HepG2 (cell line): ENCODE measurements around the gene SLC16A13. TPM values are rescaled to one million over a fixed set of nuclear protein-coding genes. Genes with fewer than 3 reads are reported as not detected.

ENCODE experiments used
- CBFB ChIP-seq: sonication (generic); formaldehyde crosslinking; IDR thresholded peaks from 2 replicates; pipeline ENCODE4 v1.4.0; 2020; ENCODE audit warnings: missing genetic modification reagents
- E2F5 ChIP-seq: sonication (generic); formaldehyde crosslinking; conservative IDR thresholded peaks from 2 replicates; pipeline ENCODE4 v1.4.0; 2020; ENCODE audit warnings: missing genetic modification reagents
- FLYWCH1 ChIP-seq: sonication (generic); formaldehyde crosslinking; IDR thresholded peaks from 2 replicates; pipeline ENCODE4 v1.8.1; 2023; ENCODE audit warnings: mild to moderate bottlenecking, missing genetic modification reagents
- FOXK1 ChIP-seq: sonication (generic); formaldehyde crosslinking; IDR thresholded peaks from 2 replicates; pipeline ENCODE4 v1.4.0; 2020; ENCODE audit warnings: low read depth, missing genetic modification reagents, borderline replicate concordance
- FOXP4 ChIP-seq: sonication (generic); formaldehyde crosslinking; IDR thresholded peaks from 2 replicates; pipeline ENCODE4 v1.4.0; 2020; ENCODE audit warnings: missing genetic modification reagents
- HES4 ChIP-seq: sonication (generic); formaldehyde crosslinking; IDR thresholded peaks from 2 replicates; pipeline ENCODE4 v1.9.0; 2021; ENCODE audit warnings: mild to moderate bottlenecking, missing genetic modification reagents, borderline replicate concordance
- HNF1B ChIP-seq: sonication (generic); formaldehyde crosslinking; IDR thresholded peaks from 2 replicates; pipeline ENCODE4 v1.5.1; 2020; ENCODE audit warnings: mild to moderate bottlenecking, moderate library complexity, missing genetic modification reagents
- HNF4G ChIP-seq, 2 experiments: sonication (generic) in 1 of 2; formaldehyde crosslinking in 1 of 2; IDR thresholded peaks; 2 replicates each; pipeline versions ENCODE4 v1.4.0 to v1.6.1; 2011 to 2020; ENCODE audit warnings: borderline replicate concordance in 2 of 2, low read depth in 2 of 2, mild to moderate bottlenecking in 2 of 2, low read length in 1 of 2, missing genetic modification reagents in 1 of 2, moderate library complexity in 1 of 2
- HNRNPL ChIP-seq: fragments of 200-400 bp; formaldehyde crosslinking; IDR thresholded peaks from 2 replicates; pipeline ENCODE4 v1.6.1; 2017; ENCODE audit warnings: mild to moderate bottlenecking, low read depth, low read length
- MAFF ChIP-seq: IDR thresholded peaks from 2 replicates; pipeline ENCODE4 v1.6.1; 2011; ENCODE audit warnings: low read depth, low read length, improper control_type of control experiment
- MTA1 ChIP-seq: sonication (generic); formaldehyde crosslinking; IDR thresholded peaks from 2 replicates; pipeline ENCODE4 v1.4.0; 2020; ENCODE audit warnings: missing genetic modification reagents, mild to moderate bottlenecking, borderline replicate concordance
- NFAT5 ChIP-seq: sonication (generic); formaldehyde crosslinking; IDR thresholded peaks from 2 replicates; pipeline ENCODE4 v1.4.0; 2020; ENCODE audit warnings: missing genetic modification reagents
- RARA ChIP-seq: IDR thresholded peaks from 2 replicates; pipeline ENCODE4 v1.6.1; 2016; ENCODE audit warnings: missing genetic modification reagents, missing compliant biosample characterization
- TEAD2 ChIP-seq: sonication (generic); formaldehyde crosslinking; IDR thresholded peaks from 2 replicates; pipeline ENCODE4 v1.9.0; 2021; ENCODE audit warnings: missing genetic modification reagents
- ZNF180 ChIP-seq: sonication (generic); formaldehyde crosslinking; IDR thresholded peaks from 2 replicates; pipeline ENCODE4 v1.4.0; 2020; ENCODE audit warnings: low read depth, missing genetic modification reagents, borderline replicate concordance
- ZNF282 ChIP-seq: fragments of 450-650 bp; IDR thresholded peaks from 2 replicates; pipeline ENCODE4 v1.6.1; 2018; ENCODE audit not compliant: partially characterized antibody
- ZNF777 ChIP-seq: sonication (generic); formaldehyde crosslinking; IDR thresholded peaks from 2 replicates; pipeline ENCODE4 v1.4.0; 2020; ENCODE audit warnings: missing genetic modification reagents
- polyA plus RNA-seq, 8 experiments: library from polyadenylated mRNA; depleted of rRNA in 3 of 8; stranded (reverse) in 7 of 8; unstranded in 1 of 8; fragments of >200 nt; fragmentation: Illumina TruSeq in 4 of 8; extraction: Trizol in 4 of 8; gene quantifications; 2 replicates each; pipeline versions ENCODE4 v1.2.1 to v1.2.3, GENCODE V29; 2011 to 2016; ENCODE audit warnings: low read depth in 4 of 8, missing spikeins in 1 of 8, mixed read lengths in 1 of 8; ENCODE audit not compliant: insufficient read depth in 1 of 8
- total RNA-seq, 5 experiments: library from RNA; depleted of rRNA; stranded (reverse); fragments of >200 nt; fragmentation: Illumina TruSeq; extraction: Trizol; gene quantifications; 2 replicates each; pipeline ENCODE4 v1.2.3, GENCODE V29; 2016; ENCODE audit warnings: low read depth in 1 of 5

The SLC16A13 gene
- total and polyA plus RNA-seq, 2 of the 13 experiments (the other 11 are each of a cell fraction or from before 2014, with no cell fraction given): 2.2 to 3.0 TPM

GRCh38 chr17:7038025-7038862 is 2.4 kb downstream of the SLC16A13 start (continued):
- no peak for TF ChIP-seq NFAT5 (CRISPR knock-in tag)
- no peak for TF ChIP-seq MAFF
- no peak for TF ChIP-seq TEAD2 (CRISPR knock-in tag)
- no peak for TF ChIP-seq ZNF777
- TF ChIP-seq FOXK1: 0 out of 2 replicates have a peak, but pooled peaks have one; percentile 25
- TF ChIP-seq ZNF180: no peak
- no peak for TF ChIP-seq HNF1B (CRISPR knock-in tag)
- no peak; the same call in 1 of the 2 replicates for TF ChIP-seq FOXP4 (CRISPR knock-in tag)
- no peak for TF ChIP-seq HNRNPL
- no peak for TF ChIP-seq ZNF282
- TF ChIP-seq CBFB (CRISPR knock-in tag): no peak
- TF ChIP-seq HNF4G (IDR thresholded peaks at IDR 0.05; ENCODE audit: borderline replicate concordance, low read depth, low read length): peak; percentile 52; the same call in 1 of the 2 replicates
- TF ChIP-seq HNF4G (CRISPR knock-in tag; IDR thresholded peaks at IDR 0.05; ENCODE audit: borderline replicate concordance, low read depth): peak; percentile 26; the same call in 1 of the 2 replicates
- TF ChIP-seq HES4 (CRISPR knock-in tag): 0 out of 2 replicates have a peak, but pooled peaks have one; percentile 20
- no peak; the same call in 1 of the 2 replicates for TF ChIP-seq RARA (CRISPR knock-in tag)
- no peak for TF ChIP-seq FLYWCH1 (CRISPR knock-in tag)
- peak; percentile 56; the same call in 1 of the 2 replicates for TF ChIP-seq MTA1
- TF ChIP-seq E2F5 (CRISPR knock-in tag): no peak
